AG04449 (cell line): ENCODE results near the gene SLC35E1.

Experiments
- CTCF ChIA-PET: fragments of 350-600 bp; formaldehyde crosslinking; extraction: SDS; loops from one replicate; lab custom pipeline; 2021; ENCODE audit warnings: antibody characterized with exemption; lab: Yijun Ruan, JAX
- POLR2A ChIA-PET: fragments of 400-600, 350-600 bp; formaldehyde crosslinking; extraction: SDS; loops from one replicate; lab custom pipeline; 2020; ENCODE audit warnings: antibody characterized with exemption, inconsistent platforms; lab: Yijun Ruan, JAX
- DNase-seq: peaks from one replicate; pipeline ENCODE4 v3.0.0-alpha.2; 2010; ENCODE audit warnings: low read depth, low spot score
- H3K4me3 ChIP-seq: 2 replicates; pipeline ENCODE4 v1.5.1; 2011; ENCODE audit warnings: low read depth, mild to moderate bottlenecking, control low read depth, low read length
- CTCF ChIP-seq: IDR thresholded peaks from one replicate; pipeline ENCODE4 v1.5.1; 2011; ENCODE audit warnings: mild to moderate bottlenecking, moderate library complexity, low read length, control low read depth, inconsistent platforms; ENCODE audit not compliant: insufficient read depth; ENCODE audit errors: missing control alignments

SLC35E1 gene

GRCh38 chr19:16615808-16616207 lies 43.6 kb upstream of the SLC35E1 start:
- POLR2A ChIA-PET: no interaction called here
- H3K4me3 ChIP-seq: no peak overlapping the region
- no peak for TF ChIP-seq CTCF
- CTCF ChIA-PET: no interaction called here
- DNase-seq: no peak

GRCh38 chr19:16614941-16615340 lies 42.7 kb upstream of the SLC35E1 start:
- TF ChIP-seq CTCF: no peak
- H3K4me3 ChIP-seq: no peak overlapping the region
- ChIA-PET CTCF (interaction anchor here (0.7 kb wide), 1 partner anchor 9 kb away, joined by 3 read pairs; no protein-coding TSS in a partner anchor), POLR2A (interaction anchor here (1.0 kb wide), 1 partner anchor 13 kb away, joined by 4 read pairs; the partner anchor contains the start of gene MED26)
- DNase-seq: no peak

- TF ChIP-seq CTCF: no peak
- ChIA-PET POLR2A (no interaction called here), CTCF (interaction anchor here (0.7 to 1.3 kb wide), 2 partner anchors 9 to 11 kb away, joined by 3 read pairs; no protein-coding TSS in a partner anchor)
- no peak overlapping the region for H3K4me3 ChIP-seq
- DNase-seq: no peak
Observed at GRCh38 chr19:16613841-16614240, 41.6 kb upstream of the SLC35E1 start.

DNA sequence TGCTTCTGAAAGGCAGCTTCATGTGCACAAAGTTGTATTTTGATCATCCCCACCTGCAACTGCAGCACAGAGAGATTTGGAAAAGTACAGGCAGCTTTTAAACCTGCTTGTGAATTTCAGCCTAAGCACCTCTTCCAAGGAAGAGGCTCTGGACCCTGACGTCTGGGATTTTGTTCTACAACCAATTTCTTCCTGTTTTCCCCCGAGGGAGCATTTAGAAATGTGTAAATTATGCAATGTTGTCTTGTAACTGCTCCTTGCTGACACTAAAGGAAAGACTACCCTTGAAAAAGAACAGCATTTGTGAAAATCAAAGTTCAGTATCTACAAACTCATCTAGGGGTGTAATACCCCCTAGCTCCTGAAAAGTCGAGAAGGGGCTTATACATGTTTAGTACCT lies 40.4 kb upstream of the SLC35E1 start:
- ChIA-PET CTCF (interaction anchor here (1.3 kb wide), 1 partner anchor 8 kb away, joined by 3 read pairs; no protein-coding TSS in a partner anchor), POLR2A (no interaction called here)
- no peak for DNase-seq
- TF ChIP-seq CTCF: no peak
- no peak overlapping the region for H3K4me3 ChIP-seq

GRCh38 chr19:16611121-16611520 lies 38.9 kb upstream of the SLC35E1 start:
- POLR2A ChIA-PET: no interaction called here
- CTCF ChIA-PET: no interaction called here
- no peak for TF ChIP-seq CTCF
- no peak for DNase-seq
- H3K4me3 ChIP-seq: no peak overlapping the region

GRCh38 chr19:16609511-16610200 lies 37.4 kb upstream of the SLC35E1 start:
- TF ChIP-seq CTCF: no peak
- H3K4me3 ChIP-seq: no peak overlapping the region
- CTCF ChIA-PET: no interaction called here
- no peak for DNase-seq
- POLR2A ChIA-PET: interaction anchor here (0.6 kb wide), 1 partner anchor 765 kb away, joined by 4 read pairs; no protein-coding TSS in a partner anchor
